Activated CD4-positive, alpha-beta memory T cell treated with anti-CD3 and anti-CD28 coated beads, Interleukin-2, amount 10 ng/mL, durations not matched to agents 7 days and 5 days (primary cell): ENCODE results near the gene RSPRY1. TPM values are rescaled to one million over a fixed set of nuclear protein-coding genes. Genes with fewer than 3 reads are reported as not detected.

Experiments used
- total RNA-seq, 2 experiments: library from RNA; stranded (reverse); gene quantifications; one replicate each; pipeline ENCODE4 v1.2.3, GENCODE V29; 2021

RSPRY1 gene
- total RNA-seq, 2 experiments from 2014 or later: 34.1 to 39.3 TPM

Other genes starting within 250 kb of the RSPRY1 start
- not detected for gene CETP, start 224.4 kb upstream of the RSPRY1 start, total RNA-seq
- gene NLRC5, start 196.8 kb upstream of the RSPRY1 start, total RNA-seq: 100 to 1,000 TPM; 259 to 263 TPM
- 1 to 10 TPM; 4.6 to 4.8 TPM for gene CPNE2, start 93.7 kb upstream of the RSPRY1 start, total RNA-seq
- gene PSME3IP1, start 290 bp upstream of the RSPRY1 start, total RNA-seq: 100 to 1,000 TPM; 112 to 115 TPM
- 10 to 100 TPM; 32.8 to 32.9 TPM for gene ARL2BP, start 58.9 kb downstream of the RSPRY1 start, total RNA-seq
- under 1 TPM in 1 of 2 experiments, not detected in 1; 0.18 TPM for gene PLLP, start 98.3 kb downstream of the RSPRY1 start, total RNA-seq
- gene CCL22, start 172.5 kb downstream of the RSPRY1 start, total RNA-seq: under 1 TPM in 1 of 2 experiments, not detected in 1; 0.10 TPM
- not detected for gene CX3CL1, start 186.2 kb downstream of the RSPRY1 start, total RNA-seq
- not detected for gene CCL17, start 218.4 kb downstream of the RSPRY1 start, total RNA-seq